Adrenal gland (tissue), 5 donors: ENCODE results near the gene SNX2.

ENCODE experiments used
- POLR2A ChIP-seq, 2 donors: fragments of 450-650 bp; IDR thresholded peaks; one replicate each; pipeline ENCODE4 v1.6.1; 2017; ENCODE audit warnings: antibody characterized with exemption in 2 of 2, mild to moderate bottlenecking in 2 of 2, moderate library complexity in 1 of 2
- TF ChIP-seq, protein P1 (sequence below), 6 experiments: fragments of 450-650 bp in 4 of 6; fragments of 200-600 bp in 2 of 6; sonication (generic) in 1 of 6; IDR thresholded peaks; 1 replicate in 5 of 6; 2 replicates in 1 of 6; pipeline versions ENCODE4 v1.5.1 to v1.8.0; 2016 to 2021; ENCODE audit warnings: antibody characterized with exemption in 6 of 6, mild to moderate bottlenecking in 2 of 6, moderate library complexity in 1 of 6
- donor health status: DM: no; HTN: no; CAD: no.

DNA sequence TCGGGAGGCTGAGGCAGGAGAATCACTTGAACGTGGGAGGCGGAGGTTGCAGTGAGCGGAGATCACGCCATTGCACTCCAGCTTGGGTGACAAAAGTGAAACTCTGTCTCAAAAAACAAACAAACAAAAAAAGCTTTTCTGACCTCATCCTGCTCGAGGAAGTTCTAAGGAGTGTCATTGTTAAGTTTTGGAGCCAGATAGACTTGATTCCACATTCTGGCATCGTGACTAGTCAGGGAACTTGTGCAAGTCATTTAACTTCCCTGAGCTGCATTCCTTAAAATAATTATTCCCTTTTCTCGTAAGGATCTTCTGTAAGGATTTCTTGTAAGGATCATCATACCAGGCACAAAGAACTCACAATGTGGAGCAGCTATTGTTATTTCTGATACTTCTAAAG, 96.8 kb downstream of the SNX2 start:
- TF ChIP-seq, protein P1, sequence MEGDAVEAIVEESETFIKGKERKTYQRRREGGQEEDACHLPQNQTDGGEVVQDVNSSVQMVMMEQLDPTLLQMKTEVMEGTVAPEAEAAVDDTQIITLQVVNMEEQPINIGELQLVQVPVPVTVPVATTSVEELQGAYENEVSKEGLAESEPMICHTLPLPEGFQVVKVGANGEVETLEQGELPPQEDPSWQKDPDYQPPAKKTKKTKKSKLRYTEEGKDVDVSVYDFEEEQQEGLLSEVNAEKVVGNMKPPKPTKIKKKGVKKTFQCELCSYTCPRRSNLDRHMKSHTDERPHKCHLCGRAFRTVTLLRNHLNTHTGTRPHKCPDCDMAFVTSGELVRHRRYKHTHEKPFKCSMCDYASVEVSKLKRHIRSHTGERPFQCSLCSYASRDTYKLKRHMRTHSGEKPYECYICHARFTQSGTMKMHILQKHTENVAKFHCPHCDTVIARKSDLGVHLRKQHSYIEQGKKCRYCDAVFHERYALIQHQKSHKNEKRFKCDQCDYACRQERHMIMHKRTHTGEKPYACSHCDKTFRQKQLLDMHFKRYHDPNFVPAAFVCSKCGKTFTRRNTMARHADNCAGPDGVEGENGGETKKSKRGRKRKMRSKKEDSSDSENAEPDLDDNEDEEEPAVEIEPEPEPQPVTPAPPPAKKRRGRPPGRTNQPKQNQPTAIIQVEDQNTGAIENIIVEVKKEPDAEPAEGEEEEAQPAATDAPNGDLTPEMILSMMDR (IDR thresholded peaks at IDR 0.05): no peak
- no peak for TF ChIP-seq POLR2A (IDR thresholded peaks at IDR 0.05)
